ENCODE data around the gene STARD7. TPM values are rescaled to one million over a fixed set of nuclear protein-coding genes. Genes with fewer than 3 reads are reported as not detected.
A peak's percentile ranks its signal among the peaks of the same experiment; 100 is the strongest.

Gene STARD7
- total RNA-seq, 1 experiment from 2014 or later: 224 TPM

DNA sequence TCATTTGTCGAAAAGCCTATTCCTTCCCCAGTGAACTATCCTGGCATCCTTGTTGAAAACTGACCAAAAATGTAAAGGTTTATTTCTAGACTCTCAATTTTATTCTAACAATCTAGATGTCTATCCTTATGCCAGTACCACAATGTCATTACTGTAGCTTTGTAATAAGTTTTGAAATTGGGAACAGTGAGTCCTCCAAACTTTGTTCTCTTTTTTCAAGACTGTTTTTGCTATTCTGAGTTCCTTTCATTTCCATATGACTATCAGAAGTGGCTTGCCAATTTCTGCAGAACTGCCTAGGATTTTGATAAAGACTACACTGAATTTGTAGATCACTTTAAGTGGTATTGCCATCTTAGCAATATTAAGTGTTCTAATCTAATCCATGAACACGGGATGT lies 9.7 kb downstream of the STARD7 start:
- intact Hi-C loops (cut with micrococcal nuclease; ENCODE audit: unreplicated experiment): no loop called here
- CTCF ChIA-PET: no interaction called here
- H3K27me3 Mint-ChIP-seq (ENCODE audit: insufficient read depth, unreplicated experiment): no peaks in the 10 kb centered on the region

DNA sequence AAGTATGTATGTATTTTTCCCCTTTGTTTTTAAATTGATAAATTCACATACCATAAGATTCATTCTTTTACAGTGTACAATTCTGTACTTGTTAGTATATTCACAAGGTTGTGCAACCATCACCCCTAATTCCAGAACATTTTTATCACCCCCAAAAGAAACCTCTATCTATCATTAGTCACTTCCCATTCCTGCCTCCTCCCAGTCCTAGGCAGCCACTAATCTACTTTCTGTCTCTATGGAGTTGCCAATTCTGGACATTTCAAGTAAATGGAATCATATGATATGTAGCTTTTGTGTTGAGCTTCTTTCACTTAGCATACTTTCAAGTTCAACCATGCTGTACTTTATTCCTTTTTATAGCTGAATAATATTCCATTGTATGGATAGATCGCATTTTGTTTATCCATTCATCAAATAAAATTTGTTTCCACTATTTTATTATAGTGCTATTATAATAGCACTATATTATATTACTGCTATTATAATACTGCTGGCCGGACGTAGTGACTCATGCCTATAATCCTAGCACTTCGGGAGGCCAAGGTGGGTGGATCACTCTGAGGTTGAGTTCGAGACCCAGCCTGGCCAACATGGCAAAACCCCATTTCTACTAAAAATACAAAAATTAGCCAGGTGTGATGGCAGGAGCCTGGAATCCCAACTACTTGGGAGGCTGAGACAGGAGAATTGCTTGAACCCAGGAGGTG lies 10.9 kb downstream of the STARD7 start:
- no peak for DNase-seq
- no peaks in the 10 kb centered on the region for H3K9me3 ChIP-seq
- no peaks in the 10 kb centered on the region for H3K27me3 ChIP-seq (replicated peaks; ENCODE audit: control insufficient read depth, insufficient read depth, low read length)
- Mint-ChIP-seq H3K4me1 (ENCODE audit: low read depth, unreplicated experiment) (peaks cover 22% of the 10 kb centered on the region), H3K9me3 (ENCODE audit: unreplicated experiment) (no peaks in the 10 kb centered on the region), H3K36me3 (ENCODE audit: insufficient read depth, unreplicated experiment) (peaks cover 50% of the 10 kb centered on the region), H3K27me3 (ENCODE audit: insufficient read depth, unreplicated experiment) (no peaks in the 10 kb centered on the region), H3K27ac (ENCODE audit: unreplicated experiment) (peak overlapping the region; percentile 39), H3K4me3 (ENCODE audit: unreplicated experiment) (no peak overlapping the region)
- no peak overlapping the region for H3K4me3 ChIP-seq (ENCODE audit: low read depth, low read length)
- H3K36me3 ChIP-seq (ENCODE audit: control insufficient read depth, insufficient read depth, low read length): no peaks in the 10 kb centered on the region; the same call in 1 of the 2 replicates
- BruUV-seq (replicated peaks): no TSS peak
- intact Hi-C loops (cut with micrococcal nuclease; ENCODE audit: unreplicated experiment): no loop called here
- TF ChIP-seq, protein P1, sequence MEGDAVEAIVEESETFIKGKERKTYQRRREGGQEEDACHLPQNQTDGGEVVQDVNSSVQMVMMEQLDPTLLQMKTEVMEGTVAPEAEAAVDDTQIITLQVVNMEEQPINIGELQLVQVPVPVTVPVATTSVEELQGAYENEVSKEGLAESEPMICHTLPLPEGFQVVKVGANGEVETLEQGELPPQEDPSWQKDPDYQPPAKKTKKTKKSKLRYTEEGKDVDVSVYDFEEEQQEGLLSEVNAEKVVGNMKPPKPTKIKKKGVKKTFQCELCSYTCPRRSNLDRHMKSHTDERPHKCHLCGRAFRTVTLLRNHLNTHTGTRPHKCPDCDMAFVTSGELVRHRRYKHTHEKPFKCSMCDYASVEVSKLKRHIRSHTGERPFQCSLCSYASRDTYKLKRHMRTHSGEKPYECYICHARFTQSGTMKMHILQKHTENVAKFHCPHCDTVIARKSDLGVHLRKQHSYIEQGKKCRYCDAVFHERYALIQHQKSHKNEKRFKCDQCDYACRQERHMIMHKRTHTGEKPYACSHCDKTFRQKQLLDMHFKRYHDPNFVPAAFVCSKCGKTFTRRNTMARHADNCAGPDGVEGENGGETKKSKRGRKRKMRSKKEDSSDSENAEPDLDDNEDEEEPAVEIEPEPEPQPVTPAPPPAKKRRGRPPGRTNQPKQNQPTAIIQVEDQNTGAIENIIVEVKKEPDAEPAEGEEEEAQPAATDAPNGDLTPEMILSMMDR (IDR thresholded peaks at IDR 0.05; ENCODE audit: insufficient read depth in 1 of 2, low read depth in 1 of 2, low read length in 1 of 2, severe bottlenecking in 1 of 2, unreplicated experiment in 1 of 2): no peak
- CTCF ChIA-PET: no interaction called here
- POLR2A ChIA-PET: no interaction called here
- H3K4me1 ChIP-seq: peaks cover 18% of the 10 kb centered on the region; the same call in 1 of the 2 replicates

More for the DNA sequence above, 9.7 kb downstream of the STARD7 start:
- Histone ChIP-seq H3K9me3 (no peaks in the 10 kb centered on the region), H3K36me3 (ENCODE audit: control insufficient read depth, insufficient read depth, low read length) (no peaks in the 10 kb centered on the region; the same call in 1 of the 2 replicates), H3K27me3 (replicated peaks; ENCODE audit: control insufficient read depth, insufficient read depth, low read length) (no peaks in the 10 kb centered on the region), H3K4me1 (peaks cover 24% of the 10 kb centered on the region; the same call in 1 of the 2 replicates), H3K4me3 (ENCODE audit: low read depth, low read length) (no peak overlapping the region)
- TF ChIP-seq, protein P1 (IDR thresholded peaks at IDR 0.05; ENCODE audit: insufficient read depth in 1 of 2, low read depth in 1 of 2, low read length in 1 of 2, severe bottlenecking in 1 of 2, unreplicated experiment in 1 of 2): no peak
- peak overlapping the region; percentile 45 for H3K27ac Mint-ChIP-seq (ENCODE audit: unreplicated experiment)
- BruUV-seq (replicated peaks): no TSS peak
- H3K36me3 Mint-ChIP-seq (ENCODE audit: insufficient read depth, unreplicated experiment): peaks cover 49% of the 10 kb centered on the region
- no peak overlapping the region for H3K4me3 Mint-ChIP-seq (ENCODE audit: unreplicated experiment)
- POLR2A ChIA-PET: interaction anchor here (1.7 kb wide), 1 partner anchor 10 kb away, joined by 6 read pairs; the partner anchor contains the start of gene STARD7
- H3K4me1 Mint-ChIP-seq (ENCODE audit: low read depth, unreplicated experiment): peaks cover 22% of the 10 kb centered on the region
- no peaks in the 10 kb centered on the region for H3K9me3 Mint-ChIP-seq (ENCODE audit: unreplicated experiment)
- no peak for DNase-seq

DNA sequence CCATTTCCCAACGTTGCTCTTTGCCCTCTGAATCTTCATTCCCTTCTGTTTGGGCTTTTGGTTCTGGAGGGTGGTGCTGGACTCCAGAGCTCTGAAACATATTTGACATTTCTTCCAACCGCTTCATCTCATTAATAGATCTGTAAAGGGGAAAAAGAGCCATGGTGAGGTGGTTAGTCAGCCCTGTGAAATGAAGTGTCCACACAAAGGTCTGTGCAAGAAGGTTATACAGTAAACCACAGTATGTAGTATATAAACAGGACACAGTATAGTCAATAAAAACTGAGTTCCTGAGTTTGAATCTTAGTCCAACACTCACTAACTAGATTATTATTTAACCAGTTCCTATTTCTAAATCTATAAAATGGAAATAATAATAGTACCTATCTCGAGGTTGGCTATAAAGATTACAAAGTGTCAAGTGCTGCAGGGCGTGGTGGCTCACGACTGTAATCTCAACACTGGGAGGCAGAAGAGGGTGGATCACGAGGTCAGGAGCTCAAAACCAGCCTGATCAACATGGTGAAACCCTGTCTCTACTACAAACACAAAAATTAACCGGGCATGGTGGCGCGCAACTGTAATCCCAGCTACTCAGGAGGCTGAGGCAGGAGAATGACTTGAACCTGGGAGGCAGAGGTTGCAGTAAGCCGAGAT lies 13.1 kb downstream of the STARD7 start:
- POLR2A ChIA-PET: interaction anchor here (1.1 kb wide), 1 partner anchor 13 kb away, joined by 4 read pairs; no protein-coding TSS in a partner anchor
- DNase-seq: no peak
- H3K27me3 ChIP-seq (replicated peaks; ENCODE audit: control insufficient read depth, insufficient read depth, low read length): no peaks in the 10 kb centered on the region
- H3K36me3 Mint-ChIP-seq (ENCODE audit: insufficient read depth, unreplicated experiment): peaks cover 70% of the 10 kb centered on the region
- H3K27ac Mint-ChIP-seq (ENCODE audit: unreplicated experiment): peak overlapping the region; percentile 44
- H3K4me1 Mint-ChIP-seq (ENCODE audit: low read depth, unreplicated experiment): peaks cover 22% of the 10 kb centered on the region
- CTCF ChIA-PET: interaction anchor here (0.7 kb wide), 1 partner anchor 10 kb away, joined by 3 read pairs; no protein-coding TSS in a partner anchor
- H3K36me3 ChIP-seq (ENCODE audit: control insufficient read depth, insufficient read depth, low read length): peaks cover 2% of the 10 kb centered on the region; the same call in 1 of the 2 replicates
- H3K4me3 ChIP-seq (ENCODE audit: low read depth, low read length): no peak overlapping the region
- H3K9me3 ChIP-seq: no peaks in the 10 kb centered on the region
- H3K4me1 ChIP-seq: peaks cover 18% of the 10 kb centered on the region; the same call in 1 of the 2 replicates
- intact Hi-C loops (cut with micrococcal nuclease; ENCODE audit: unreplicated experiment): no loop called here
- no TSS peak for BruUV-seq (replicated peaks)
- no peak overlapping the region for H3K4me3 Mint-ChIP-seq (ENCODE audit: unreplicated experiment)
- no peaks in the 10 kb centered on the region for H3K27me3 Mint-ChIP-seq (ENCODE audit: insufficient read depth, unreplicated experiment)
- no peaks in the 10 kb centered on the region for H3K9me3 Mint-ChIP-seq (ENCODE audit: unreplicated experiment)
- TF ChIP-seq, protein P1 (IDR thresholded peaks at IDR 0.05; ENCODE audit: insufficient read depth in 1 of 2, low read depth in 1 of 2, low read length in 1 of 2, severe bottlenecking in 1 of 2, unreplicated experiment in 1 of 2): no peak
